Endothelial cell of umbilical vein (primary cell): ENCODE data around the gene PHC1.

Experiments used
- CTCF ChIP-seq, 2 donors: IDR thresholded peaks; 1 replicate in 1 of 2; 2 replicates in 1 of 2; pipeline ENCODE4 v1.5.1; 2011; ENCODE audit warnings: low read length in 2 of 2, mild to moderate bottlenecking in 2 of 2, moderate library complexity in 2 of 2, control low read depth in 1 of 2, inconsistent platforms in 1 of 2, low read depth in 1 of 2; ENCODE audit not compliant: insufficient read depth in 1 of 2; ENCODE audit errors: extremely low read depth in 1 of 2
- EZH2 ChIP-seq: IDR thresholded peaks from 2 replicates; pipeline ENCODE4 v1.6.1; 2012; ENCODE audit warnings: borderline replicate concordance, low read depth, mild to moderate bottlenecking, moderate library complexity, low read length, inconsistent platforms; ENCODE audit not compliant: severe bottlenecking

DNA sequence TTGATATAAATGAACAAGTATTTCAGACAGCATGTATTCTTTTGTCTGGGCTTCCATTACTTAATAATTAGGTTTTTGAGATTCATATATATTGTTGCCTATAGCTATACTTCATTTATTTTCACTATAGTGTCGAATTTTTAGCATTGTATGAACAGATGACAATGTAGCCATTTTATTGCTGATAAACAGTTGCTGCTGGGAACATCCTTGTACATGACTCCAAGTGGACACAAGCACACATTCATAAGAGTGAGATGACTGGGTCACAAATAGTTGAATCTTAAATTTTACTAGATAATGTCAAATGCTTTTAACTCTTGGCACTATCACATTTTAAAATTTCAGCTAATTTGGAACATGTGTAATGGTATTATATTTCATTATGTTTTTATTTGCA, 19.3 kb upstream of the PHC1 start:
- TF ChIP-seq EZH2 = no peak
- TF ChIP-seq CTCF (IDR thresholded peaks at IDR 0.05; ENCODE audit: extremely low read depth in 1 of 2, insufficient read depth in 1 of 2, low read depth in 1 of 2, low read length in 2 of 2) = no peak
